HL-60 (cell line): Measurements from ENCODE around the gene PRKCE.

ENCODE experiments used
- DNase-seq, 2 experiments: peaks; one replicate each; pipeline ENCODE4 v3.0.0-alpha.2; 2010 to 2020; ENCODE audit warnings: low read depth in 1 of 2, low spot score in 1 of 2
- H3K27ac ChIP-seq: fragments of 250-450 bp; sonication (Bioruptor Pico); replicated peaks from 2 replicates; pipeline ENCODE4 v1.5.1; 2020; ENCODE audit warnings: mild to moderate bottlenecking, moderate library complexity
- H3K27me3 ChIP-seq: fragments of 250-450 bp; sonication (Bioruptor Pico); 2 replicates; pipeline ENCODE4 v1.5.1; 2021; ENCODE audit warnings: mild to moderate bottlenecking, moderate library complexity; ENCODE audit not compliant: insufficient read depth, poor library complexity, severe bottlenecking
- H3K4me3 ChIP-seq: replicated peaks from 2 replicates; pipeline ENCODE4 v1.5.1; 2011; ENCODE audit warnings: mild to moderate bottlenecking, control low read depth, low read length; ENCODE audit not compliant: insufficient read depth
- CTCF ChIP-seq: IDR thresholded peaks from one replicate; pipeline ENCODE4 v1.5.1; 2011; ENCODE audit warnings: low read length, control low read depth, inconsistent platforms; ENCODE audit not compliant: insufficient read depth
- GABPA ChIP-seq: IDR thresholded peaks from 2 replicates; pipeline ENCODE4 v1.6.1; 2012; ENCODE audit warnings: low read depth
- POLR2AphosphoS5 ChIP-seq: IDR thresholded peaks from 2 replicates; pipeline ENCODE4 v1.6.1; 2012; ENCODE audit warnings: low read depth
- SPI1 ChIP-seq: IDR thresholded peaks from 2 replicates; pipeline ENCODE4 v1.6.1; 2012; ENCODE audit warnings: low read depth, mild to moderate bottlenecking, borderline replicate concordance
- TF ChIP-seq, protein P1 (sequence below): IDR thresholded peaks from 2 replicates; pipeline ENCODE4 v1.6.1; 2012; ENCODE audit warnings: low read depth; ENCODE audit not compliant: insufficient replicate concordance

PRKCE gene

GRCh38 chr2:46151577-46151976 is 500.1 kb downstream of the PRKCE start:
- no peak for DNase-seq
- Histone ChIP-seq H3K27me3 (no peaks in the 10 kb centered on the region), H3K27ac (no peak overlapping the region), H3K4me3 (no peak overlapping the region)
- TF ChIP-seq SPI1 (no peak), GABPA (no peak), POLR2AphosphoS5 (no peak), CTCF (no peak)
- TF ChIP-seq, protein P1, sequence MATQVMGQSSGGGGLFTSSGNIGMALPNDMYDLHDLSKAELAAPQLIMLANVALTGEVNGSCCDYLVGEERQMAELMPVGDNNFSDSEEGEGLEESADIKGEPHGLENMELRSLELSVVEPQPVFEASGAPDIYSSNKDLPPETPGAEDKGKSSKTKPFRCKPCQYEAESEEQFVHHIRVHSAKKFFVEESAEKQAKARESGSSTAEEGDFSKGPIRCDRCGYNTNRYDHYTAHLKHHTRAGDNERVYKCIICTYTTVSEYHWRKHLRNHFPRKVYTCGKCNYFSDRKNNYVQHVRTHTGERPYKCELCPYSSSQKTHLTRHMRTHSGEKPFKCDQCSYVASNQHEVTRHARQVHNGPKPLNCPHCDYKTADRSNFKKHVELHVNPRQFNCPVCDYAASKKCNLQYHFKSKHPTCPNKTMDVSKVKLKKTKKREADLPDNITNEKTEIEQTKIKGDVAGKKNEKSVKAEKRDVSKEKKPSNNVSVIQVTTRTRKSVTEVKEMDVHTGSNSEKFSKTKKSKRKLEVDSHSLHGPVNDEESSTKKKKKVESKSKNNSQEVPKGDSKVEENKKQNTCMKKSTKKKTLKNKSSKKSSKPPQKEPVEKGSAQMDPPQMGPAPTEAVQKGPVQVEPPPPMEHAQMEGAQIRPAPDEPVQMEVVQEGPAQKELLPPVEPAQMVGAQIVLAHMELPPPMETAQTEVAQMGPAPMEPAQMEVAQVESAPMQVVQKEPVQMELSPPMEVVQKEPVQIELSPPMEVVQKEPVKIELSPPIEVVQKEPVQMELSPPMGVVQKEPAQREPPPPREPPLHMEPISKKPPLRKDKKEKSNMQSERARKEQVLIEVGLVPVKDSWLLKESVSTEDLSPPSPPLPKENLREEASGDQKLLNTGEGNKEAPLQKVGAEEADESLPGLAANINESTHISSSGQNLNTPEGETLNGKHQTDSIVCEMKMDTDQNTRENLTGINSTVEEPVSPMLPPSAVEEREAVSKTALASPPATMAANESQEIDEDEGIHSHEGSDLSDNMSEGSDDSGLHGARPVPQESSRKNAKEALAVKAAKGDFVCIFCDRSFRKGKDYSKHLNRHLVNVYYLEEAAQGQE: no peak

GRCh38 chr2:46153996-46154753 is 502.7 kb downstream of the PRKCE start:
- no peak for DNase-seq
- Histone ChIP-seq H3K27ac (no peak overlapping the region), H3K4me3 (no peak overlapping the region), H3K27me3 (no peaks in the 10 kb centered on the region)
- TF ChIP-seq SPI1 (no peak), CTCF (no peak), POLR2AphosphoS5 (no peak), GABPA (no peak)
- TF ChIP-seq, protein P1: no peak

DNA sequence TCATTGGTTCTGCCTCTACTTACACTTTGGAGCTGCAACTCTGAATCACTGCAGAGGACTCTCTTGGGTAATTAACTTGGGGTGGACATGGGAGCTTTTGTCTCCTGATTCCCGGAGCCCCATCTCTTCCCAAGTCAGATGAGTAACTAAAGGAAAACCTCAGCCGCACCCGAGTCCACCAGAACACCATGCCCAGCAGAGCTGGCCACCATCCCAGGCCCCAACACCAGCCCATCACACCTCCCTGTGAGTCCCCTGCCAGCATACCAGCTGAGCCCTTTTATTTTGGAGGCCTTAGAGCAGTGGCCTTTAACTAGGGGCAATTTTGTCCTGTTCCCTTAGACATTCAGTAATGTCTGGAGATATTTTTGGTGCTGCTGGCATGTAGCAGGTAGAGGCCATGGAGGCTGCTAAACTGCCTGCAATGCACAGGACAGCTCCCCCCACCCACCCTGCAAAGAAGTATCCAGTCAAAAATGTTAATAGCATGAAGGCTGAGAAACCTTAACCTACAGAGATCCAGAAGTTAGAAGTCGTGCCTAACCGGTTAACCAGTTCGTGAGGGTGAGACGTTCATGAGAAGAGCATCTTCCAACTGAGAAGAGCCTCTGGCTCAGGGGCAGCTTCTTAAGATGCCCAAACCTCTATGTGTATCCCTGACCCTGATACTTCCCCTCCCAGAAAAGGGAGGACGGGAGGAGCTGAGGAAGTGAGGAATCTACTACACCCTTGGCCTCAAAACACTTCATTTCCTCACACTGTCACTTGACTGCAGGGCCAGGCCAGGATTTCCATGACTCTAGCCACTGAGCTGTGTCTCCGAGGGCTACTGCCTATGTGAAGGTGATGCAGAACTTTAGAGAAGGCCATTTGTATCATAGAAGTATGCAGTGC is 505.8 kb downstream of the PRKCE start:
- DNase-seq: no peak
- Histone ChIP-seq H3K27ac (no peak overlapping the region), H3K27me3 (no peaks in the 10 kb centered on the region), H3K4me3 (no peak overlapping the region)
- TF ChIP-seq CTCF: no peak
- no peak for TF ChIP-seq POLR2AphosphoS5
- TF ChIP-seq SPI1: no peak
- no peak for TF ChIP-seq GABPA
- TF ChIP-seq, protein P1: no peak
